IMR-90 (cell line): ENCODE results near the gene ADAMTSL2. TPM values are rescaled to one million over a fixed set of nuclear protein-coding genes. Genes with fewer than 3 reads are reported as not detected.
A peak's percentile ranks its signal among the peaks of the same experiment; 100 is the strongest.

Source experiments
- ATAC-seq: fragments of 200-7000 bp; cut with Tn5 transposase; 2 replicates; pipeline ENCODE4 v1.9.1; 2020; ENCODE audit warnings: low read depth, mild to moderate bottlenecking, moderate library complexity
- BruUV-seq: library from RNA; stranded (reverse); fragments of 400-500 nt; replicated peaks from 2 replicates; lab custom pipeline; 2021; lab: Mats Ljungman, UMichigan
- CTCF ChIA-PET: fragments of 300-600 bp; formaldehyde crosslinking; extraction: SDS; loops from one replicate; lab custom pipeline; 2021; ENCODE audit warnings: antibody characterized with exemption; lab: Yijun Ruan, JAX
- POLR2A ChIA-PET: fragments of 300-600 bp; sonication (Branson Sonifier 250); formaldehyde crosslinking; loops from one replicate; lab custom pipeline; 2022; ENCODE audit warnings: antibody characterized with exemption; ENCODE audit not compliant: unreplicated experiment; lab: Charles Lee
- DNase-seq: peaks from one replicate; pipeline ENCODE4 v3.0.0; 2013
- H2AFZ ChIP-seq: replicated peaks from 2 replicates; pipeline ENCODE3; 2013; ENCODE audit warnings: low read length, mild to moderate bottlenecking; ENCODE audit not compliant: poor library complexity
- H2AK5ac ChIP-seq: 2 replicates; pipeline ENCODE4 v1.6.1; 2013; ENCODE audit warnings: low read depth, low read length, inconsistent platforms
- H2AK9ac ChIP-seq: replicated peaks from 2 replicates; pipeline ENCODE3; 2013; ENCODE audit warnings: mild to moderate bottlenecking, low read depth, low read length, moderate library complexity; ENCODE audit not compliant: poor library complexity
- H2BK120ac ChIP-seq: 2 replicates; pipeline ENCODE4 v1.6.1; 2013; ENCODE audit warnings: low read depth, low read length, inconsistent platforms
- H2BK15ac ChIP-seq: 3 replicates; pipeline ENCODE4 v1.6.1; 2013; ENCODE audit warnings: low read depth, low read length, inconsistent platforms
- H2BK20ac ChIP-seq: 2 replicates; pipeline ENCODE4 v1.6.1; 2013; ENCODE audit warnings: low read depth, mild to moderate bottlenecking, inconsistent platforms, low read length, moderate library complexity
- H2BK5ac ChIP-seq: 2 replicates; pipeline ENCODE4 v1.6.1; 2013; ENCODE audit warnings: mild to moderate bottlenecking, low read depth, low read length, inconsistent platforms; ENCODE audit not compliant: poor library complexity, severe bottlenecking
- H3K14ac ChIP-seq: replicated peaks from 2 replicates; pipeline ENCODE4 v1.6.1; 2013; ENCODE audit warnings: low read depth, low read length, inconsistent platforms
- H3K18ac ChIP-seq: 2 replicates; pipeline ENCODE4 v1.6.1; 2013; ENCODE audit warnings: low read depth, low read length, control low read depth
- H3K23ac ChIP-seq: 2 replicates; pipeline ENCODE4 v1.6.1; 2013; ENCODE audit warnings: low read depth, low read length, inconsistent platforms
- H3K27ac ChIP-seq: 2 replicates; pipeline ENCODE4 v1.5.1; 2013; ENCODE audit warnings: mild to moderate bottlenecking, control low read depth, low read length; ENCODE audit not compliant: insufficient read depth
- H3K27me3 ChIP-seq: 2 replicates; pipeline ENCODE4 v1.6.1; 2013; ENCODE audit warnings: low read length; ENCODE audit not compliant: control insufficient read depth, insufficient read depth
- H3K36me3 ChIP-seq: 2 replicates; pipeline ENCODE4 v1.6.1; 2013; ENCODE audit warnings: low read length, mixed read lengths; ENCODE audit not compliant: control insufficient read depth, insufficient read depth
- H3K4ac ChIP-seq: 2 replicates; pipeline ENCODE4 v1.6.1; 2013; ENCODE audit warnings: low read depth, low read length, inconsistent platforms
- H3K4me1 ChIP-seq: 2 replicates; pipeline ENCODE4 v1.6.1; 2013; ENCODE audit warnings: low read length, mixed read lengths; ENCODE audit not compliant: control insufficient read depth, insufficient read depth
- H3K4me2 ChIP-seq: 2 replicates; pipeline ENCODE4 v1.6.1; 2013; ENCODE audit warnings: low read depth, mild to moderate bottlenecking, control low read depth, low read length, moderate library complexity
- H3K4me3 ChIP-seq: 2 replicates; pipeline ENCODE4 v1.5.1; 2013; ENCODE audit warnings: low read depth, mild to moderate bottlenecking, control low read depth, low read length, moderate library complexity; ENCODE audit not compliant: insufficient read depth
- H3K56ac ChIP-seq: 2 replicates; pipeline ENCODE4 v1.6.1; 2013; ENCODE audit warnings: low read length, inconsistent platforms; ENCODE audit not compliant: insufficient read depth; ENCODE audit errors: extremely low read depth
- H3K79me1 ChIP-seq, 2 experiments: 2 replicates each; pipeline ENCODE4 v1.6.1; 2013; ENCODE audit warnings: low read length in 2 of 2, inconsistent platforms in 1 of 2, low read depth in 1 of 2
- H3K9ac ChIP-seq: 2 replicates; pipeline ENCODE4 v1.6.1; 2013; ENCODE audit warnings: low read depth, low read length, control low read depth
- H3K9me1 ChIP-seq: 2 replicates; pipeline ENCODE4 v1.6.1; 2013; ENCODE audit warnings: low read length, inconsistent platforms; ENCODE audit not compliant: insufficient read depth
- H3K9me3 ChIP-seq: 2 replicates; pipeline ENCODE4 v1.6.1; 2013; ENCODE audit warnings: low read length; ENCODE audit not compliant: control insufficient read depth, insufficient read depth
- H4K20me1 ChIP-seq: 2 replicates; pipeline ENCODE4 v1.6.1; 2013; ENCODE audit warnings: low read length, inconsistent platforms; ENCODE audit not compliant: insufficient read depth
- H4K5ac ChIP-seq: 2 replicates; pipeline ENCODE4 v1.6.1; 2013; ENCODE audit warnings: mild to moderate bottlenecking, low read depth, low read length, control low read depth
- H4K8ac ChIP-seq, 2 experiments: 2 replicates each; pipeline ENCODE4 v1.6.1; 2013; ENCODE audit warnings: low read depth in 2 of 2, low read length in 2 of 2, control low read depth in 1 of 2, inconsistent platforms in 1 of 2
- H4K91ac ChIP-seq: 2 replicates; pipeline ENCODE4 v1.6.1; 2013; ENCODE audit warnings: low read depth, low read length, inconsistent platforms; ENCODE audit not compliant: insufficient read depth
- BHLHE40 ChIP-seq: fragments of 150-350 bp; IDR thresholded peaks from 2 replicates; pipeline ENCODE4 v1.6.1; 2016; ENCODE audit warnings: mild to moderate bottlenecking, low read depth, low read length
- CEBPB ChIP-seq: IDR thresholded peaks from 2 replicates; pipeline ENCODE4 v1.6.1; 2012; ENCODE audit warnings: low read depth, low read length, improper control_type of control experiment
- CHD1 ChIP-seq: IDR thresholded peaks from 2 replicates; pipeline ENCODE4 v1.6.1; 2012; ENCODE audit warnings: low read depth, low read length, improper control_type of control experiment
- CTCF ChIP-seq: conservative IDR thresholded peaks from 2 replicates; pipeline ENCODE4 v1.5.1; 2012; ENCODE audit warnings: mild to moderate bottlenecking, low read depth, low read length, improper control_type of control experiment
- ELK1 ChIP-seq: fragments of 150-350 bp; IDR thresholded peaks from 2 replicates; pipeline ENCODE4 v1.6.1; 2016; ENCODE audit warnings: low read depth, mild to moderate bottlenecking, low read length, moderate library complexity, borderline replicate concordance
- MXI1 ChIP-seq: IDR thresholded peaks from 2 replicates; pipeline ENCODE4 v1.6.1; 2012; ENCODE audit warnings: low read depth, mild to moderate bottlenecking, low read length, moderate library complexity, borderline replicate concordance
- NFE2L2 ChIP-seq: fragments of 150-350 bp; IDR thresholded peaks from 2 replicates; pipeline ENCODE4 v1.6.1; 2016; ENCODE audit warnings: low read depth, mild to moderate bottlenecking, low read length
- RFX5 ChIP-seq: IDR thresholded peaks from 2 replicates; pipeline ENCODE4 v1.8.0; 2012; ENCODE audit warnings: low read depth, mild to moderate bottlenecking, low read length, moderate library complexity
- WGBS, 2 experiments: methylation state at CpG; one replicate each; pipeline versions ENCODE4 v1.1.5 to v1.1.7; 2013; ENCODE audit warnings: missing lambda C conversion rate in 2 of 2; ENCODE audit not compliant: insufficient read length in 1 of 2; ENCODE audit errors: extremely low coverage in 2 of 2; 5-methylcytosine and 5-hydroxymethylcytosine counted together
- dilution Hi-C: fragments of 300-500 bp; cut with HindIII; formaldehyde crosslinking; loops from one replicate; pipeline ENCODE4 v1.14.3; 2018; ENCODE audit warnings: low sequenced_read_pairs; ENCODE audit not compliant: unreplicated experiment
- in situ Hi-C: fragments of 300-500 bp; cut with MboI; formaldehyde crosslinking; loops from 3 replicates; pipeline ENCODE4 v1.14.3; 2019; ENCODE audit warnings: low sequenced_read_pairs, inconsistent platforms, mixed read lengths
- intact Hi-C: fragments of 100-400 bp; cut with micrococcal nuclease; formaldehyde crosslinking; loops from 2 replicates; pipeline ENCODE4 v1.10.0; 2022
- polyA plus RNA-seq, 3 experiments: library from polyadenylated mRNA; depleted of rRNA; stranded (reverse); fragments of >200 nt; gene quantifications; 2 replicates each; pipeline ENCODE4 v1.2.3, GENCODE V29; 2012; ENCODE audit warnings: low replicate concordance in 1 of 3
- total RNA-seq: library from RNA; depleted of rRNA; stranded (reverse); fragments of >200 nt; gene quantifications from 2 replicates; pipeline ENCODE4 v1.2.3, GENCODE V29; 2012

Gene ADAMTSL2
- total and polyA plus RNA-seq, 2 of the 4 experiments (the other 2 are of a cell fraction) = not detected

- no peaks in the 10 kb centered on the region for H3K36me3 ChIP-seq
- no peak overlapping the region for H4K8ac ChIP-seq
- dilution Hi-C loops = no loop called here
- TF ChIP-seq CEBPB (no peak), MXI1 (no peak), BHLHE40 (no peak), NFE2L2 (no peak), CTCF (no peak), ELK1 (no peak), RFX5 (no peak), CHD1 (no peak)
- 93% methylated on average over 32 of the region's 54 CpGs; no CpG with 5 or more reads in 1 of the 2 experiments for WGBS, 2 experiments
- ATAC-seq = no peak
- H4K91ac ChIP-seq = no peak overlapping the region
- peaks cover 3% of the 10 kb centered on the region; the same call in 1 of the 2 replicates for H3K9me1 ChIP-seq
- H3K9ac ChIP-seq = no peak overlapping the region
- CTCF ChIA-PET = no interaction called here
- in situ Hi-C loops = no loop called here
- peak overlapping the region; percentile 49 for H2AFZ ChIP-seq
- H2BK5ac ChIP-seq = no peak overlapping the region
- peak overlapping the region; percentile 23; the same call in 1 of the 2 replicates for H3K4me2 ChIP-seq
- no TSS peak for BruUV-seq
- no peak overlapping the region for H3K56ac ChIP-seq
- H4K20me1 ChIP-seq = no peaks in the 10 kb centered on the region
- no peak overlapping the region for H2AK9ac ChIP-seq
- H2BK120ac ChIP-seq = no peak overlapping the region
- no peak overlapping the region for H3K27ac ChIP-seq
- peaks cover 17% of the 10 kb centered on the region; the same call in 1 of the 2 replicates for H3K27me3 ChIP-seq
- no peak overlapping the region for H3K23ac ChIP-seq
- intact Hi-C loops = no loop called here
- H3K4me1 ChIP-seq = peaks cover 16% of the 10 kb centered on the region
- no peaks in the 10 kb centered on the region for H3K79me1 ChIP-seq
- no peak overlapping the region for H3K14ac ChIP-seq
- no peak overlapping the region for H3K18ac ChIP-seq
- no peak overlapping the region for H3K4me3 ChIP-seq
- no peak overlapping the region for H4K5ac ChIP-seq
- H3K9me3 ChIP-seq = no peaks in the 10 kb centered on the region
- no peak overlapping the region; the same call in 1 of the 2 replicates for H2AK5ac ChIP-seq
- POLR2A ChIA-PET = no interaction called here
- no peak overlapping the region for H3K4ac ChIP-seq
- no peak overlapping the region for H2BK15ac ChIP-seq
- no peak for DNase-seq
- no peak overlapping the region for H2BK20ac ChIP-seq
These were observed 28.2 kb downstream of the ADAMTSL2 start for GRCh38 chr9:133562611-133563290.
